ENCODE data around the gene FAIM2. TPM values are rescaled to one million over a fixed set of nuclear protein-coding genes. Genes with fewer than 3 reads are reported as not detected.

FAIM2 gene
- total and polyA plus RNA-seq, 9 of the 15 experiments (the other 6 are each of a cell fraction or from before 2014, with no cell fraction given) = 0.01 to 0.10 TPM; not detected in 7

GRCh38 chr12:49900371-49900770, 3.3 kb downstream of the FAIM2 start (continued):
- TF ChIP-seq ZNF318 (IDR thresholded peaks at IDR 0.05; ENCODE audit: borderline replicate concordance in 1 of 2, low read depth in 1 of 2) (no peak), TBP (optimal IDR thresholded peaks at IDR 0.05; ENCODE audit: low read depth, low read length) (no peak), ZNF282 (CRISPR knock-in tag; IDR thresholded peaks at IDR 0.05) (no peak), HSF4 (CRISPR knock-in tag; IDR thresholded peaks at IDR 0.05; ENCODE audit: borderline replicate concordance) (no peak), JUN (IDR thresholded peaks at IDR 0.05; ENCODE audit: borderline replicate concordance, low read depth, low read length) (no peak), JUN (CRISPR knock-in tag; IDR thresholded peaks at IDR 0.05; ENCODE audit: borderline replicate concordance) (no peak), RAD51 (IDR thresholded peaks at IDR 0.05; ENCODE audit: borderline replicate concordance, low read depth) (no peak), ETS2 (tag; IDR thresholded peaks at IDR 0.05; ENCODE audit: borderline replicate concordance, poor library complexity, severe bottlenecking) (no peak), CBFB (CRISPR knock-in tag; IDR thresholded peaks at IDR 0.05) (no peak), RBM34 (IDR thresholded peaks at IDR 0.05; ENCODE audit: borderline replicate concordance, insufficient read depth, low read length) (no peak)
